ELR (cell line): ENCODE results near the gene EFS.
A peak's percentile ranks its signal among the peaks of the same experiment; 100 is the strongest.
"Not testable (repeated sequence)": the region's sequence is repeated elsewhere in the genome, so short reads cannot be mapped to it uniquely, and the experiment has no call there.

Experiments
- DNase-seq: peaks from one replicate; pipeline ENCODE4 v3.0.0-alpha.2; 2015; ENCODE audit warnings: low read depth

EFS gene

GRCh38 chr14:23398348-23398747 is 33.4 kb upstream of the EFS start:
- DNase-seq: no peak

DNA sequence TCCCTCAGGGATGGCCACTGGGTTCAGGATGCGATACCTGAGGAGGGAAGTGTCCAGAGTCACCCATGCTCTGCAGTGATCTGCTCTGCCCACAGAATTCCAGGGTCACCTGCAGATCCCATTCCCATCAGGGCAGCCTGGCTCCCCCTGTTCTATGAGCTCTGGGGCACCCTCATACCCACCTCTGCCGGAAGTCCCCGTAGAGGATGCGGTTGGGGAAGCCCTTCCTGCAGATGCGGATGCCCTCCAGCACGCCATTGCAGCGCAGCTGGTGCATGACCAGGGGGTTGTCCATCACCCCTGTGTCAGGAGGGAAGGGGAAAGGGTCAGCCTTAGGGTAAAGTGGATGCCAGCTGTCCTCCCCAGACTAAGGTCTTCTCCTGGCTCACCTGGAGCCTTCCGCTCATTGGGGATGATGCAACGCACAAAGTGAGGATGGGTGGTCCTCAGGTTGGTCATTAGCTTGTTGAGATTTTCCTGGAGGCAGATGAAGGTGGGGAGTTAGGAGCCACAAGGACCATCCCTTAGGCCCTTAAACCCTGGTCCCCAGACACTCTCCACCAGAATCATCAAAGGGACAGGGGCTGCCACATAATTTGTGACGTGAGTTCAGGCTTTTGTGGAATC is 31.9 kb upstream of the EFS start:
- no peak for DNase-seq

- DNase-seq: no peak
Measured at GRCh38 chr14:23396126-23396525, 31.2 kb upstream of the EFS start.

GRCh38 chr14:23392613-23393012 is 27.6 kb upstream of the EFS start:
- DNase-seq: no peak

DNA sequence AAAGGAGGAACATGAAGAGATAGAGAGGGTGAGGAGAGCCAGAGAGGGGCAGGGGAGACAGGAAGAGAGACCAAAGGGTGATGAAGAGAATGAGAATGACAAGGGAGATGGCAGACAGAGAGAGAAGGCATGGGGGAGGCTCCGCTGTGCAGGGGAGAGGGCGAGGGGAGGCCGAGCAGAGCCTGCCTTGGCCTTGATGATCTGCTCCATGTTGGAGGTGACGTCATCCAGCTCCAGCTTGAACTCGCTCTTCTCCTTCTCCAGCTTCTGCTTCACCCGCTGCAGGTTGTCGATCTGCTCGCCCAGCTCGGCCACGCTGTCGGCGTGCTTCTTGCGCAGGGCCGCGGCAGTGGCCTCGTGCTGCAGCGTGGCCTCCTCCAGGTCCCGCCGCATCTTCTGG is 24.9 kb upstream of the EFS start:
- DNase-seq: not testable (repeated sequence)

- DNase-seq: no peak
Measured at GRCh38 chr14:23389396-23389795, 24.4 kb upstream of the EFS start.

GRCh38 chr14:23388996-23389395 is 24.0 kb upstream of the EFS start:
- DNase-seq: no peak

- no peak for DNase-seq
Measured at GRCh38 chr14:23387916-23388882, 23.2 kb upstream of the EFS start.

DNA sequence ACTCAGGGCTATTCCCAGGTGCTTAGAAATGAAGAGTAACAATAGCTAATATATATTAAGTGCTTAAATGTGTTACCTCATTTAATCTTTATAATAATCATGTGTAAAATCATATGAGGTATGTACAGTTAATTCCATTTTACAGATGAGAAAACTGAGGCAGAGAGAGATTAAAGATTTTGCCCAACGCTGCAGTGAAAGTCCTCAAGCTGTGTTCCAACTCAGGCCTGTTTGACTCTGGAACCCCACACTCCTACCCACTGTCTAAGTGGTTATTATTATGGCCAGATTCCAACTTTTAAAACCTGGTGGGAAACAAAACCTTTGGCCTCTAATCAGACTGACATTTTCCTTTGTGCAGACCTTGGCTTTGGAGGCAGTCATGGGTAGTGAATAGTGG is 22.0 kb upstream of the EFS start:
- DNase-seq: no peak

- not testable (repeated sequence) for DNase-seq
Measured at GRCh38 chr14:23386266-23386657, 21.3 kb upstream of the EFS start.

GRCh38 chr14:23385642-23386265 is 20.8 kb upstream of the EFS start:
- no peak for DNase-seq

DNA sequence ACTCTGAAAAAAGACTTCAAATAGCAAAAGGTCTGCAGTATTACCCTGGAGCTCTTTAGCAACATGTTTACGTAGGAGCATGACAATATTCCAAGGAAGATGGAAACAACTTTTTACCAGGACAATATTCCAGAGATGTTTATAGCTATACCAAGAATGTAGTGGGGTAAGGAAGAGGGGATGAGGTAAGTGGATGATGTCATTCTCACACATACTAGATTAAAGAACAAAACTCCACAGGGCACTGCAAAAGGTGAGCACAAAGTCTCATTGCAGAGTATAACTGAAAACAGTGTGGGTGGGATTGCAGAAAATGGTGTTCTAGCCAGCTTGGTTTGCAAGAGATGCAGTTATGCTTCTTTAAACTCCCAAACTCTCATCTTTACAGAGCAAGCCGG is 20.3 kb upstream of the EFS start:
- no peak for DNase-seq

DNA sequence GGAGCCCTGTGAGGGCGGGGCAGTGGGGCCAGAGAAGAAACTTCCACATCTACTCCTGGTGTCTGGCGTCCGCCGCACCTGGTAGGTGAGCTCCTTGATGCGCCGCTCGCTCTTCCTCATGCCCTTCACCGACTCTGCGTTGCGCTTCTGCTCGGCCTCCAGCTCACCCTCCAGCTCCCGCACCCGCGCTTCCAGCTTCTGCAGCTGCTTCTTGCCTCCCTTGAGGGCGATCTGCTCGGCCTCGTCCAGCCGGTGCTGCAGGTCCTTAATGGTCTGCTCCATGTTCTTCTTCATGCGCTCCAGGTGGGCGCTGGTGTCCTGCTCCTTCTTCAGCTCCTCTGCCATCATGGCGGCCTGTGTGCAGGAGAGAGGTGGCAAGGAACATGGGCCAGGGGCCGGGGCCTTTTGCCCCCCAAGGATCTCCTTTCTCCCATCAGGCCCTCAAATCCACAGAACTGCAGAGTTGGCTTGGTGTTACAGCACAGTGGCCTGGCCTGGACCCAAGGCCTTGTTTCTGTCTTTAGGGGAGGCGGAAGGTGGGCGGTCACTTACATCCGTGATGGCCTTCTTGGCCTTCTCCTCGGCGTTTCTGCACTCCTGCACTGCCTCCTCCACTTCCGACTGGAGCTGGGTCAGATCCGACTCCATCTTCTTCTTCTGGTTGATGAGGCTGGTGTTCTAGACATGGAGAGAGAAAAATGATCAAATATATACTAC is 19.6 kb upstream of the EFS start:
- DNase-seq: no peak

DNA sequence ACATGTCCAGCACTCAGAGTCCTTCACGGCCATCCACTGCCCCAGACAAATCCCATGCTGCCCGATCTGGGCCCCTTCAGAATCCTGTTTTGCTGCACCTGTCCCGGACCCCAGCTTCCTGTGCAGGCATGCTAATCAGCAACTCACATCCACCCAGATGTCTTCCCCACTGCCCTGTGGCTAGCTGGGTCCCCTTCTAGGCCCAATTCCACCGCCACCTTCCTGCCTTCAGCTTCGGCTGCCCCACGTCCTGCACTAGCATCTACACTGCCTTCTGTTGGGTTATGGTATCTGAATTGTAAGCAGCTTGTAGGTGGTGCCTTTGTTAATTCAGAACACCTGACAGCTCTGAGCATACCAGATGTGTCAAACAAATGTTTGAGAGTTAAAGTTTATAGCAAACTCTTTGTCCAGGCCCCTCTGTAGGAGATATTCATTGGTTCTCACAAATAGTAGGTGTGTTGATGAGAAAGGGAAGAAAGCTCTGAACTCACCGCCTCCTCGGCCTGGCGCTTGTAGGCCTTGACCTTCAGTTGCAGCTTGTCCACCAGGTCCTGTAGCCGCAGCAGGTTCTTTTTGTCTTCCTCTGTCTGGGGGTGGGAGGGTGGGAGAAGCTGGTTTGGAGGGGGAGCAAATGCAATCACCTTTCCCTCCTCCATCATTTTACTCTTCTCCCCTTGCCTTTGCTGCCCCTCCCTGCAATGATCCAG is 17.9 kb upstream of the EFS start:
- DNase-seq: no peak

DNA sequence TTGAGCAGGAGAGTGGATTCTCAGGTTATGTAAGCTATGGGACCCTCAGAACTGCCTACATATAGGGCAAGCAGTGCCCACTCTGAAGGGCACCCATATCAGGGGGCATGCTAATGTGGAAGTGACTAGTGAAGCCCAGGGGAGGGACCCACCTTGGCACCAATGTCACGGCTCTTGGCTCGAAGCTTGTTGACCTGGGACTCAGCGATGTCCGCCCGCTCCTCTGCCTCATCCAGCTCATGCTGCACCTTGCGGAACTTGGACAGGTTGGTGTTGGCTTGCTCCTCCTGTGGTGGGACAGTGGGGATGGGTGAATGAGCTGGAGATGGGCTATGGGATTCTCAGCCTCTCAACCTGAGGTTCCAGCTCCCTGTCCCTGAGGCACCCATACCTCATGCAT is 17.3 kb upstream of the EFS start:
- no peak for DNase-seq

DNA sequence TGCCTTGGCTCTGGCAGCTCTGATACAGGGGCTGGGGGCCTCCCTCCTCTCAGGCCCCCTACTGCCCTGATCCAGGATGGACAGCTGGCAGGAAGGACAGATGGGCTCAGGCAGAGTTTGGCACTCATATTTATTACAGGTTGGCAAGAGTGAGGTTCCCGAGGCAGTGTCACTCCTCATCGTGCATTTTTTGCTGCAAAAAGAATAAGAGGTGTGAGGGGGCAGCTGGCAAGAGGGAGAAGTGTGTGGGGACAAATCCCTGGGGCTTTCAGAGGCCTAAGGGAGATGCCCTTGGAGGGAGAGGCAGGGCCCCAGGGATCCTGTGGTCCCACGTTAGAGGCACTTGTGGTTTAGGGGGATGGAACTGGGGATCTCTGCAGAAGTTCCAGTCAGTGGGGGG is 16.9 kb upstream of the EFS start:
- no peak for DNase-seq

DNA sequence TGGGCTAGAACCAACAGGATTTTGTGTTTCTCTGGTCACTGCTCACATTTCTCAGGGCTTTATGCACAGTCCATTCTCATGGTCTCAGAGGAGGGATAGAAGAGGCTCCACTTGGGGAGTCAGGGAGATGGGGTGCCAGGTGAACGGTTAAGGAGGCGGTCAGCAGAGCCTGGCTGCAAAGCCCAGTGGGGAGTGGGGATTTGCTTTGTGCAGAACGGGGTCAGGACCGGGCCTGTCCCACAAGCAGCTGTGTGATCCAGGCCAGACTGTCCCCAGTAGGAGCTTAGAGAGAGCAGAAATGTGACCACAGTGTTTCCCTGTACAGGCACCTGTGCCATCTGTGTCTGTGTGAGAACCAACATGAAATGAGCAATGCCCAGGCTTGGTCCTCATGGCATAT is 16.0 kb upstream of the EFS start:
- DNase-seq: no peak

- no peak for DNase-seq
Measured at GRCh38 chr14:23380197-23380914, 15.4 kb upstream of the EFS start.

DNA sequence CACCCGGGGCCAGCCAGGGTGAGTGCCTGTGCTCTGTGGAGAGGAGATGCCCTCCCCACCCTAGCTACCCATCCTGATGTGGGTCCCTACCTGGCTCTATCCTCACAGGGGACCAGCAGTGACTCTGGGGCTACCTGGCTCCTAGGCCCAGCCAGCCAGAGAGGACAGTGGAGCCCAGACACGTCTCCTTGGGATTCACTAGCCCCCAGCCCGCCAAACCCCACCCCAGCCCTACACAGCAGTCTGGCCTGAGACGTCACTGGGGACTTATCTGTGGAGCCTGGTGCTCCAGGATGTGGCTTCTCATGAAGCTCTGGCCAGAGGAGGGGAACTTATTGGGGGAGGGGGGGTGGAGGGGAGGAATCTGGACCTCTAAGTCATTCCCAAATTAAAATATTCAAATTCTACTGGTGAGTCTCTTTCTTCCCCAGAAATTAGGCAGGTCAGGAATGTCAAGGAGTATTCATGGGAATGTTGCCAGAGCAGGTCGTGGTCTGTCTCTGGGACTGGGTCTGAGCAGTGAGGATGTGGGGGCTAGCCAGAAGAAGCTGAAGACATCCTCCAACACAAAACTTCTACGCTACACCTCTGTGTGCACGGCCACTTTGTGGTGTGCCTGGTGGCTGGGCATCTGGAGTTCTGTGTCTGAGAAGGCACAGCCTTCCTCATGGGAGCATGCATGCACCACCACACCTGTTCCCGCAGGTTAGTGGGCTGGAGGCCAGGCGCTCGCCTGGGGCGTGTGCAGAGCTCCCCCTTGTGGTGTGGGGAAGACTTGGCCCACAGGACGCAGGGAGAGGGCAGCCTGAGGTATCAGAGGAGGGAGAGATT is 14.6 kb upstream of the EFS start:
- DNase-seq: peak; percentile 33

DNA sequence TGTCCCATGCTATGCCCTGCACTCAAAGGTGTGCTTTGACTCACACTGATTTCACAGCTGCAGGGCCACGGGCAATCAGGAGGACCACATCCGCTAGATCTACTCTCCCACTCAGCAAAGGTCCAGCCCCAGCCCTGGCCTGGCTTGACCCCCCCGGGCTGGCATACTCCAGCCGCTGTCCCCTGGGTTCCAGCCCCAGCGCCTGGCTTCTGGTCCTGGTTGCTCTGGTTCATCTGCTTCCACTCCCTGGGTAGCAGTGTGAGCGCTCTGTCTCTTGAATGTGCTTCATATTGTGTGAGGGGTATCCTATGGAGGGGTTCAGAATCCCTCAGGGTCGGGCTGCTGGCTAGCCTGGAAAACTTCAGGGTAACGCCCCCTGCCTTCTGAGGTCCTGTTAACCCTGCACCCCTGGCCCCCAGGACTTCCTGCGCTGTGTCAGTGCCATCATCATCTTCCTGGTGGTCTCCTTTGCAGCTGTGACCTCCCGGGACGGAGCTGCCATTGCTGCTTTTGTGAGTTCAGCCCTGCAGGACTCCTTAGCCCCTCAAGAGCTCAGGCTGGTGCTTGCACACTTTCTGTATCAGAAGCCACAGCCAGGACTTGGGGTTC is 13.7 kb upstream of the EFS start:
- DNase-seq: no peak
